ENCODE results near the gene BMPR1A.

DNA sequence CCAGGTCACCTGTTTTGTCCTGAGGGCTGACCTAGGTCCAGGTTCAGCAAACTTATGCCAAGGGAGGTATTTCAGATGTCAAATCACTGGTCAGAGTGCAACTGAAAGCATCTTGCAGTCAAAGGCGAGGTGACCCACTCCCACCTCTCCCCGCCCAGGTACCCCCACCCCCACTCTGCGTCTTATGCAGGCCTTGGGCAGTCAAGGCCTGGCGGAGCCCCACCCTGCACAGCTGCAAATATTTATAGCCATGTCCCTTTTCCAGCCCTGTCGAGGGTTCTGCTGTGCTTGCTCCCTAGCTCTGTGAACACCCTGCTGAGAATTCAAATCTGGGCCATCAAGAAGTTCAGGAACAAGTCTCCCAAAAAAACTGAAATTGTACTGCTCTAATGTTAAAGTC is 40.6 kb upstream of the BMPR1A start:
- no peak for TF ChIP-seq POLR2A (IDR thresholded peaks at IDR 0.05)
- TF ChIP-seq, protein P1, sequence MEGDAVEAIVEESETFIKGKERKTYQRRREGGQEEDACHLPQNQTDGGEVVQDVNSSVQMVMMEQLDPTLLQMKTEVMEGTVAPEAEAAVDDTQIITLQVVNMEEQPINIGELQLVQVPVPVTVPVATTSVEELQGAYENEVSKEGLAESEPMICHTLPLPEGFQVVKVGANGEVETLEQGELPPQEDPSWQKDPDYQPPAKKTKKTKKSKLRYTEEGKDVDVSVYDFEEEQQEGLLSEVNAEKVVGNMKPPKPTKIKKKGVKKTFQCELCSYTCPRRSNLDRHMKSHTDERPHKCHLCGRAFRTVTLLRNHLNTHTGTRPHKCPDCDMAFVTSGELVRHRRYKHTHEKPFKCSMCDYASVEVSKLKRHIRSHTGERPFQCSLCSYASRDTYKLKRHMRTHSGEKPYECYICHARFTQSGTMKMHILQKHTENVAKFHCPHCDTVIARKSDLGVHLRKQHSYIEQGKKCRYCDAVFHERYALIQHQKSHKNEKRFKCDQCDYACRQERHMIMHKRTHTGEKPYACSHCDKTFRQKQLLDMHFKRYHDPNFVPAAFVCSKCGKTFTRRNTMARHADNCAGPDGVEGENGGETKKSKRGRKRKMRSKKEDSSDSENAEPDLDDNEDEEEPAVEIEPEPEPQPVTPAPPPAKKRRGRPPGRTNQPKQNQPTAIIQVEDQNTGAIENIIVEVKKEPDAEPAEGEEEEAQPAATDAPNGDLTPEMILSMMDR (IDR thresholded peaks at IDR 0.05): no peak
- no peak for TF ChIP-seq POLR2AphosphoS5 (IDR thresholded peaks at IDR 0.05)
